GM12878 (cell line): Measurements from ENCODE around the gene NT5E. TPM values are rescaled to one million over a fixed set of nuclear protein-coding genes. Genes with fewer than 3 reads are reported as not detected.

Experiments
- ATAC-seq: fragments of 200-7000 bp; cut with Tn5 transposase; 3 replicates; pipeline ENCODE4 v1.9.1; 2020; ENCODE audit warnings: mild to moderate bottlenecking, moderate library complexity
- BruUV-seq: library from RNA; stranded (reverse); fragments of 400-500 nt; replicated peaks from 2 replicates; lab custom pipeline; 2021; lab: Mats Ljungman, UMichigan
- CTCF ChIA-PET: fragments of 300-600 bp; sonication (Branson Sonifier 250); formaldehyde crosslinking; extraction: SDS; loops from one replicate; lab custom pipeline; 2021; ENCODE audit warnings: inconsistent platforms; lab: Yijun Ruan, JAX
- POLR2A ChIA-PET: fragments of 350-600 bp; formaldehyde crosslinking; extraction: SDS; loops from one replicate; lab custom pipeline; 2021; ENCODE audit warnings: inconsistent platforms; lab: Charles Lee
- RAD21 ChIA-PET: fragments of 300-600 bp; sonication (Branson Sonifier 250); formaldehyde crosslinking; loops from one replicate; lab custom pipeline; 2023; ENCODE audit warnings: antibody characterized with exemption; ENCODE audit not compliant: unreplicated experiment; lab: Charles Lee
- SMC1A ChIA-PET: fragments of 300-600 bp; sonication (Branson Sonifier 250); formaldehyde crosslinking; loops from one replicate; lab custom pipeline; 2023; ENCODE audit not compliant: unreplicated experiment, uncharacterized antibody; lab: Charles Lee
- DNase-seq: peaks from one replicate; pipeline ENCODE4 v3.0.0-alpha.2; 2011; ENCODE audit warnings: low read depth, low spot score
- FAIRE-seq: peaks from 3 replicates; lab custom pipeline; 2011; peaks lifted over from hg19 to GRCh38; lab: Jason Lieb, UNC
- H2AFZ ChIP-seq: 2 replicates; pipeline ENCODE4 v1.6.0; 2011; ENCODE audit warnings: low read depth, low read length, control low read depth; ENCODE audit not compliant: control insufficient read depth
- H3K27ac ChIP-seq: 2 replicates; pipeline ENCODE4 v1.5.1; 2011; ENCODE audit warnings: control low read depth; ENCODE audit not compliant: control insufficient read depth, insufficient read depth
- H3K27me3 ChIP-seq, 2 experiments: replicated peaks in 1 of 2; 2 replicates each; pipeline versions ENCODE4 v1.6.0 to v1.6.1; 2011; ENCODE audit warnings: low read length in 1 of 2; ENCODE audit not compliant: control insufficient read depth in 2 of 2, insufficient read depth in 2 of 2
- H3K36me3 ChIP-seq, 2 experiments: 2 replicates each; pipeline ENCODE4 v1.5.1; 2011; ENCODE audit warnings: low read length in 1 of 2; ENCODE audit not compliant: control insufficient read depth in 2 of 2, insufficient read depth in 2 of 2
- H3K4me1 ChIP-seq: 2 replicates; pipeline ENCODE4 v1.6.1; 2011; ENCODE audit warnings: mild to moderate bottlenecking, low read length, moderate library complexity, mixed read lengths; ENCODE audit not compliant: control insufficient read depth, insufficient read depth
- H3K4me2 ChIP-seq: 2 replicates; pipeline ENCODE4 v1.6.0; 2011; ENCODE audit warnings: control low read depth; ENCODE audit not compliant: control insufficient read depth, insufficient read depth
- H3K4me3 ChIP-seq: fragments of 200-600 bp; sonication (generic); 2 replicates; pipeline ENCODE4 v1.5.1; 2016
- H3K79me2 ChIP-seq: 2 replicates; pipeline ENCODE4 v1.6.0; 2011; ENCODE audit warnings: low read length; ENCODE audit not compliant: control insufficient read depth, insufficient read depth
- H3K9ac ChIP-seq: 2 replicates; pipeline ENCODE4 v1.8.0; 2011; ENCODE audit warnings: low read length, control low read depth, mixed read lengths; ENCODE audit not compliant: control insufficient read depth, insufficient read depth
- H3K9me3 ChIP-seq: replicated peaks from 3 replicates; pipeline ENCODE4 v1.5.1; 2011; ENCODE audit warnings: mild to moderate bottlenecking, low read length; ENCODE audit not compliant: control insufficient read depth, insufficient read depth
- H4K20me1 ChIP-seq: 2 replicates; pipeline ENCODE4 v1.6.0; 2011; ENCODE audit not compliant: control insufficient read depth, insufficient read depth
- EGR1 ChIP-seq, 2 experiments: IDR thresholded peaks; 1 replicate in 1 of 2; 2 replicates in 1 of 2; pipeline ENCODE4 v1.6.1; 2011 to 2012; ENCODE audit warnings: low read depth in 2 of 2, low read length in 2 of 2, borderline replicate concordance in 1 of 2, mild to moderate bottlenecking in 1 of 2, moderate library complexity in 1 of 2
- EP300 ChIP-seq, 2 experiments: fragments of 150-350 bp in 1 of 2; IDR thresholded peaks; 2 replicates each; pipeline ENCODE4 v1.6.1; 2011 to 2012; ENCODE audit warnings: low read depth in 2 of 2, low read length in 2 of 2, borderline replicate concordance in 1 of 2, improper control_type of control experiment in 1 of 2, inconsistent platforms in 1 of 2; ENCODE audit not compliant: control insufficient read depth in 1 of 2
- GABPA ChIP-seq: IDR thresholded peaks from 2 replicates; pipeline ENCODE4 v1.6.1; 2014; ENCODE audit warnings: antibody characterized with exemption, low read depth, mild to moderate bottlenecking, inconsistent platforms
- MTA2 ChIP-seq: fragments of 450-650 bp; IDR thresholded peaks from 2 replicates; pipeline ENCODE4 v1.6.1; 2016; ENCODE audit warnings: low read depth, mild to moderate bottlenecking, moderate library complexity
- MXI1 ChIP-seq: fragments of 150-350 bp; IDR thresholded peaks from 2 replicates; pipeline ENCODE4 v1.6.1; 2011; ENCODE audit warnings: low read depth, mild to moderate bottlenecking, inconsistent platforms, low read length, improper control_type of control experiment
- PKNOX1 ChIP-seq: fragments of 450-650 bp; IDR thresholded peaks from 2 replicates; pipeline ENCODE4 v1.6.1; 2016; ENCODE audit warnings: mild to moderate bottlenecking
- RB1 ChIP-seq: fragments of 450-650 bp; formaldehyde crosslinking; IDR thresholded peaks from 2 replicates; pipeline ENCODE4 v1.6.1; 2017; ENCODE audit warnings: mild to moderate bottlenecking, borderline replicate concordance
- TCF12 ChIP-seq: IDR thresholded peaks from 2 replicates; pipeline ENCODE4 v1.6.1; 2011; ENCODE audit warnings: low read depth, mild to moderate bottlenecking, low read length
- ZBED1 ChIP-seq: IDR thresholded peaks from 2 replicates; pipeline ENCODE4 v1.6.1; 2016; ENCODE audit warnings: borderline replicate concordance
- WGBS: methylation state at CpG from one replicate; pipeline ENCODE4 v1.1.6; 2016; ENCODE audit warnings: low lambda C conversion rate; ENCODE audit not compliant: insufficient replicate concordance, insufficient coverage; ENCODE audit errors: missing lambda C conversion rate; 5-methylcytosine and 5-hydroxymethylcytosine counted together
- in situ Hi-C: fragments of 300-500 bp; cut with MboI; formaldehyde crosslinking; loops from 9 replicates; pipeline ENCODE4 v1.14.3; 2018; ENCODE audit warnings: mixed read lengths
- intact Hi-C: fragments of 100-400 bp; cut with micrococcal nuclease; formaldehyde crosslinking; loops from one replicate; pipeline ENCODE4 v1.14.2; 2022; ENCODE audit not compliant: unreplicated experiment
- polyA plus RNA-seq, 11 experiments: library from polyadenylated mRNA; depleted of rRNA in 4 of 11; unstranded in 6 of 11; stranded (reverse) in 5 of 11; fragments of >200 nt; fragmentation: Nextera tagmentation in 4 of 11; fragmentation: Illumina TruSeq in 1 of 11; extraction: Ambion mirVana in 4 of 11; extraction: Trizol in 1 of 11; gene quantifications; 1 replicate in 1 of 11; 2 replicates in 10 of 11; pipeline versions ENCODE4 v1.2.1 to v1.2.3, GENCODE V29; 2011 to 2016; ENCODE audit warnings: inconsistent platforms in 2 of 11, missing spikeins in 2 of 11, low read depth in 1 of 11
- total RNA-seq, 4 experiments: library from RNA; depleted of rRNA in 3 of 4; stranded (reverse); fragments of >200 nt in 3 of 4; fragmentation: Illumina TruSeq in 1 of 4; extraction: Trizol in 1 of 4; gene quantifications; 2 replicates each; pipeline versions ENCODE4 v1.2.1 to v1.2.3, GENCODE V29; 2013 to 2021
- TF ChIP-seq, protein P1 (sequence below): fragments of 450-650 bp; formaldehyde crosslinking; IDR thresholded peaks from 2 replicates; pipeline ENCODE4 v1.4.0; 2020; ENCODE audit warnings: mild to moderate bottlenecking, moderate library complexity
- TF ChIP-seq, protein P2 (sequence below): IDR thresholded peaks from 2 replicates; pipeline ENCODE4 v1.6.1; 2011; ENCODE audit warnings: borderline replicate concordance, low read depth, mild to moderate bottlenecking, moderate library complexity, low read length; ENCODE audit not compliant: insufficient read depth, poor library complexity, severe bottlenecking
- TF ChIP-seq, protein P3 (sequence below): fragments of 150-350 bp; IDR thresholded peaks from 2 replicates; pipeline ENCODE4 v1.6.1; 2016; ENCODE audit warnings: low read depth, low read length

NT5E gene
- total and polyA plus RNA-seq, 10 of the 15 experiments (the other 5 are each of a cell fraction or from before 2014, with no cell fraction given): 1.9 to 9.7 (median 7.3) TPM

- Histone ChIP-seq H3K36me3 (no peaks in the 10 kb centered on the region), H2AFZ (no peak overlapping the region), H3K27ac (no peak overlapping the region), H3K4me2 (no peak overlapping the region), H3K4me1 (peaks cover 14% of the 10 kb centered on the region), H3K27me3 (no peaks in the 10 kb centered on the region), H4K20me1 (no peaks in the 10 kb centered on the region), H3K79me2 (no peaks in the 10 kb centered on the region), H3K9me3 (no peaks in the 10 kb centered on the region), H3K9ac (no peak overlapping the region), H3K4me3 (no peak overlapping the region)
- 46% methylated on average over 4 of the region's 4 CpGs for WGBS
- ChIA-PET POLR2A (interaction anchor here (0.6 to 6.0 kb wide), 3 partner anchors 45 to 242 kb away, joined by 3 to 50 read pairs (median 3); partner anchors contain the start of genes NT5E and SYNCRIP), RAD21 (interaction anchor here (1.3 to 6.0 kb wide), 3 partner anchors 20 to 51 kb away, joined by 5 to 34 read pairs (median 7); no protein-coding TSS in a partner anchor), SMC1A (interaction anchor here (0.7 to 8.3 kb wide), 13 partner anchors 9 to 83 kb away, joined by 3 to 79 read pairs (median 4); partner anchors contain the start of gene NT5E), CTCF (interaction anchor here (1.1 to 1.6 kb wide), 4 partner anchors 14 to 58 kb away, joined by 3 to 4 read pairs (median 3); no protein-coding TSS in a partner anchor)
- intact Hi-C loops: no loop called here
- BruUV-seq: no TSS peak
- ATAC-seq: no peak
- in situ Hi-C loops: no loop called here
- FAIRE-seq: no peak
- no peak for DNase-seq
- TF ChIP-seq ZBED1 (no peak), PKNOX1 (no peak), MXI1 (no peak), EP300 (IDR thresholded peaks at IDR 0.05; ENCODE audit: borderline replicate concordance in 1 of 2, control insufficient read depth in 1 of 2, low read depth in 2 of 2, low read length in 2 of 2) (no peak), EGR1 (IDR thresholded peaks at IDR 0.05; ENCODE audit: borderline replicate concordance in 1 of 2, low read depth in 2 of 2, low read length in 2 of 2) (no peak), TCF12 (no peak), GABPA (no peak), MTA2 (no peak), RB1 (no peak)
- TF ChIP-seq, protein P1, sequence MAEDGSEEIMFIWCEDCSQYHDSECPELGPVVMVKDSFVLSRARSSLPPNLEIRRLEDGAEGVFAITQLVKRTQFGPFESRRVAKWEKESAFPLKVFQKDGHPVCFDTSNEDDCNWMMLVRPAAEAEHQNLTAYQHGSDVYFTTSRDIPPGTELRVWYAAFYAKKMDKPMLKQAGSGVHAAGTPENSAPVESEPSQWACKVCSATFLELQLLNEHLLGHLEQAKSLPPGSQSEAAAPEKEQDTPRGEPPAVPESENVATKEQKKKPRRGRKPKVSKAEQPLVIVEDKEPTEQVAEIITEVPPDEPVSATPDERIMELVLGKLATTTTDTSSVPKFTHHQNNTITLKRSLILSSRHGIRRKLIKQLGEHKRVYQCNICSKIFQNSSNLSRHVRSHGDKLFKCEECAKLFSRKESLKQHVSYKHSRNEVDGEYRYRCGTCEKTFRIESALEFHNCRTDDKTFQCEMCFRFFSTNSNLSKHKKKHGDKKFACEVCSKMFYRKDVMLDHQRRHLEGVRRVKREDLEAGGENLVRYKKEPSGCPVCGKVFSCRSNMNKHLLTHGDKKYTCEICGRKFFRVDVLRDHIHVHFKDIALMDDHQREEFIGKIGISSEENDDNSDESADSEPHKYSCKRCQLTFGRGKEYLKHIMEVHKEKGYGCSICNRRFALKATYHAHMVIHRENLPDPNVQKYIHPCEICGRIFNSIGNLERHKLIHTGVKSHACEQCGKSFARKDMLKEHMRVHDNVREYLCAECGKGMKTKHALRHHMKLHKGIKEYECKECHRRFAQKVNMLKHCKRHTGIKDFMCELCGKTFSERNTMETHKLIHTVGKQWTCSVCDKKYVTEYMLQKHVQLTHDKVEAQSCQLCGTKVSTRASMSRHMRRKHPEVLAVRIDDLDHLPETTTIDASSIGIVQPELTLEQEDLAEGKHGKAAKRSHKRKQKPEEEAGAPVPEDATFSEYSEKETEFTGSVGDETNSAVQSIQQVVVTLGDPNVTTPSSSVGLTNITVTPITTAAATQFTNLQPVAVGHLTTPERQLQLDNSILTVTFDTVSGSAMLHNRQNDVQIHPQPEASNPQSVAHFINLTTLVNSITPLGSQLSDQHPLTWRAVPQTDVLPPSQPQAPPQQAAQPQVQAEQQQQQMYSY: no peak
- TF ChIP-seq, protein P2, sequence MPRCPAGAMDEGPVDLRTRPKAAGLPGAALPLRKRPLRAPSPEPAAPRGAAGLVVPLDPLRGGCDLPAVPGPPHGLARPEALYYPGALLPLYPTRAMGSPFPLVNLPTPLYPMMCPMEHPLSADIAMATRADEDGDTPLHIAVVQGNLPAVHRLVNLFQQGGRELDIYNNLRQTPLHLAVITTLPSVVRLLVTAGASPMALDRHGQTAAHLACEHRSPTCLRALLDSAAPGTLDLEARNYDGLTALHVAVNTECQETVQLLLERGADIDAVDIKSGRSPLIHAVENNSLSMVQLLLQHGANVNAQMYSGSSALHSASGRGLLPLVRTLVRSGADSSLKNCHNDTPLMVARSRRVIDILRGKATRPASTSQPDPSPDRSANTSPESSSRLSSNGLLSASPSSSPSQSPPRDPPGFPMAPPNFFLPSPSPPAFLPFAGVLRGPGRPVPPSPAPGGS: no peak
- TF ChIP-seq, protein P3, sequence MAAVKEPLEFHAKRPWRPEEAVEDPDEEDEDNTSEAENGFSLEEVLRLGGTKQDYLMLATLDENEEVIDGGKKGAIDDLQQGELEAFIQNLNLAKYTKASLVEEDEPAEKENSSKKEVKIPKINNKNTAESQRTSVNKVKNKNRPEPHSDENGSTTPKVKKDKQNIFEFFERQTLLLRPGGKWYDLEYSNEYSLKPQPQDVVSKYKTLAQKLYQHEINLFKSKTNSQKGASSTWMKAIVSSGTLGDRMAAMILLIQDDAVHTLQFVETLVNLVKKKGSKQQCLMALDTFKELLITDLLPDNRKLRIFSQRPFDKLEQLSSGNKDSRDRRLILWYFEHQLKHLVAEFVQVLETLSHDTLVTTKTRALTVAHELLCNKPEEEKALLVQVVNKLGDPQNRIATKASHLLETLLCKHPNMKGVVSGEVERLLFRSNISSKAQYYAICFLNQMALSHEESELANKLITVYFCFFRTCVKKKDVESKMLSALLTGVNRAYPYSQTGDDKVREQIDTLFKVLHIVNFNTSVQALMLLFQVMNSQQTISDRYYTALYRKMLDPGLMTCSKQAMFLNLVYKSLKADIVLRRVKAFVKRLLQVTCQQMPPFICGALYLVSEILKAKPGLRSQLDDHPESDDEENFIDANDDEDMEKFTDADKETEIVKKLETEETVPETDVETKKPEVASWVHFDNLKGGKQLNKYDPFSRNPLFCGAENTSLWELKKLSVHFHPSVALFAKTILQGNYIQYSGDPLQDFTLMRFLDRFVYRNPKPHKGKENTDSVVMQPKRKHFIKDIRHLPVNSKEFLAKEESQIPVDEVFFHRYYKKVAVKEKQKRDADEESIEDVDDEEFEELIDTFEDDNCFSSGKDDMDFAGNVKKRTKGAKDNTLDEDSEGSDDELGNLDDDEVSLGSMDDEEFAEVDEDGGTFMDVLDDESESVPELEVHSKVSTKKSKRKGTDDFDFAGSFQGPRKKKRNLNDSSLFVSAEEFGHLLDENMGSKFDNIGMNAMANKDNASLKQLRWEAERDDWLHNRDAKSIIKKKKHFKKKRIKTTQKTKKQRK: no peak
Measured at GRCh38 chr6:85400331-85400730, 49.6 kb upstream of the NT5E start.
